ENCODE data around the gene PIK3C2A.
"Not testable (repeated sequence)": the region's sequence is repeated elsewhere in the genome, so short reads cannot be mapped to it uniquely, and the experiment has no call there.

PIK3C2A gene, protein sequence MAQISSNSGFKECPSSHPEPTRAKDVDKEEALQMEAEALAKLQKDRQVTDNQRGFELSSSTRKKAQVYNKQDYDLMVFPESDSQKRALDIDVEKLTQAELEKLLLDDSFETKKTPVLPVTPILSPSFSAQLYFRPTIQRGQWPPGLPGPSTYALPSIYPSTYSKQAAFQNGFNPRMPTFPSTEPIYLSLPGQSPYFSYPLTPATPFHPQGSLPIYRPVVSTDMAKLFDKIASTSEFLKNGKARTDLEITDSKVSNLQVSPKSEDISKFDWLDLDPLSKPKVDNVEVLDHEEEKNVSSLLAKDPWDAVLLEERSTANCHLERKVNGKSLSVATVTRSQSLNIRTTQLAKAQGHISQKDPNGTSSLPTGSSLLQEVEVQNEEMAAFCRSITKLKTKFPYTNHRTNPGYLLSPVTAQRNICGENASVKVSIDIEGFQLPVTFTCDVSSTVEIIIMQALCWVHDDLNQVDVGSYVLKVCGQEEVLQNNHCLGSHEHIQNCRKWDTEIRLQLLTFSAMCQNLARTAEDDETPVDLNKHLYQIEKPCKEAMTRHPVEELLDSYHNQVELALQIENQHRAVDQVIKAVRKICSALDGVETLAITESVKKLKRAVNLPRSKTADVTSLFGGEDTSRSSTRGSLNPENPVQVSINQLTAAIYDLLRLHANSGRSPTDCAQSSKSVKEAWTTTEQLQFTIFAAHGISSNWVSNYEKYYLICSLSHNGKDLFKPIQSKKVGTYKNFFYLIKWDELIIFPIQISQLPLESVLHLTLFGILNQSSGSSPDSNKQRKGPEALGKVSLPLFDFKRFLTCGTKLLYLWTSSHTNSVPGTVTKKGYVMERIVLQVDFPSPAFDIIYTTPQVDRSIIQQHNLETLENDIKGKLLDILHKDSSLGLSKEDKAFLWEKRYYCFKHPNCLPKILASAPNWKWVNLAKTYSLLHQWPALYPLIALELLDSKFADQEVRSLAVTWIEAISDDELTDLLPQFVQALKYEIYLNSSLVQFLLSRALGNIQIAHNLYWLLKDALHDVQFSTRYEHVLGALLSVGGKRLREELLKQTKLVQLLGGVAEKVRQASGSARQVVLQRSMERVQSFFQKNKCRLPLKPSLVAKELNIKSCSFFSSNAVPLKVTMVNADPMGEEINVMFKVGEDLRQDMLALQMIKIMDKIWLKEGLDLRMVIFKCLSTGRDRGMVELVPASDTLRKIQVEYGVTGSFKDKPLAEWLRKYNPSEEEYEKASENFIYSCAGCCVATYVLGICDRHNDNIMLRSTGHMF (N-terminal part only)

DNA sequence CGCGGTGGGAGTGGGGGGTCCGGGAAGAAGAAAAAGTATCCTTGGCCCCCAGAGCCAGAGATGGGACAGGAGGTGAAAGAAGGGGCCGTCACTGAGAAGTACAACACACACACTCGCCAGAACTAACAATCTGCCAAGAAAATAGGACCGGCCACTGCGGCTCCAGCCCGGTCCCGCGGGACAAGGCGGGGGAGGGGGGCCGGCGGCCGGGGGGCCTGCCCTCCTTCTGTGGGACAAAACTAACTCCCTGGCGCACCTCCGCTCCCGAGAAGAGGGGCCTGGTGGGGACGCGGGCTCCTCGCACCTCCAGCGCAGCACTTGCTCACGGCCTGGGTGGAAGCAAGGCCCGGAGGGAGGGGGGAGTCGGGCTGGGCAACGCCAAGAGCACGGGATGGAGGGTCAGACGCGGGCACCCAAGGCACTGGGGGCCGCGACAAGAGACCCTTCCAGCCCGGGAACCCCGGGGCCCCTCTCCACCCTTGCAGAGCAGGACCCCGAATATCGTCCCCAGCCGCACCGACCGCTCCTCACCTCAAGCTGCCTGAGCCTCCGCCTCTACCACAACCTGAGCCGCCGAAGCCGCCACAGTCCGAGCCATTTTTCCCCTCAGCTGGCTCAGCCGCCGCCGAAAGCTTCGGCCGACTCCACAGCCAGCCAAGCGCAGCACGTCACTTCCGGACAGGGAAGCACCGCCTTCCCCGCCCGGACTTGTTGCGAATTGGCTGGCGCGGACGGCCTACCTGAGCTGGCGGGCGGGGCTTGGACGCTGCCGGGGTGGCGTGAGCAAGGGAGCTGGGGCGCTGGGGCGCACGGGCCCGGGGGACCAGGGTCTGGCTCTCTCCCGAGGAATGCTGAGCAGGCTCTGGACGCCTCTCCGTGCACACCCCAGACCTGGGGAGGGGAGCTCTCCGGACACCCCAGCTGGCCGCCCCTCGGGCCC is at the start of gene PIK3C2A:
Gene PIK3C2A, minus strand, starts transcription at position 670 of the 940 bp plus-strand sequence. CDS start 38,245 bp downstream, outside the sequence.
- peak; percentile 75 for DNase-seq (ENCODE audit: low read depth)

DNA sequence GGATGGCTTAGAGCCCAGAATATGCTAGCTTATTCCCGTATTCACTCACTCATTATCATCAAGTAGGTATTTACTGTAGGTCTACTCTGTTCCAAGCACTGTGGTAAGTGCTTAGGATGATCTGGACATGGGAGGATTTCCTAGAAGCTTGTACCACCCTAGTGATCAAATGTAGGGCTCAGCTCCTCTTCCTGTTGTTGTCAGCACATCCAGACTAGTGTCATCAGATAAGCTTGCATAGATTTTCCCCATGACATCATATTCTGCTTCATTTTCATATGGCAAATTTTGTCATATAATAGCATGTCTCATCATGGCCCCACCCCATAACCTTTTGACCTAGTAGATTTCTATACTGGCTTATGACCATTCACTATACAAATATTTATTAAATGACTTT is 49.4 kb upstream of the PIK3C2A start:
- peak; percentile 52 for DNase-seq (ENCODE audit: low read depth)

GRCh38 chr11:17256512-17256911 is 48.7 kb upstream of the PIK3C2A start:
- DNase-seq (ENCODE audit: low read depth) = peak; percentile 72

DNA sequence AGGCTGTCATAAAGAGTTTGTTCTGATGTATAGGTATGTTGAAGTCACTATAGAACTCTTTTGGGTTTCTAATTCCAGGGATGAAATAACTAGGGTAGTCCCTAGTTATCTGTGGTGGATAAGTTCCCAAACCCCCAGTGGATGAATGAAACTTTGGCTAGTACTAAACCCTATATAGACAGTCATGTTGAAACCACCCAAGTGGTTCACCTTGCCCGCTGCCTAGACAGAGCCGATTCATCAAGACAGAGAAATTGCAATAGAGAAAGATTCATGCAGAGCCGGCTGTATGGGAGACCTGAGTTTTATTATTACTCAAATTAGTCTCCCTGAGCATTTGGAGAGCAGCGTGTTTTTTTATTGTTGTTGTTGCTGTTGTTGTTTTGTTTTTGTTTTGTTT is 44.9 kb upstream of the PIK3C2A start:
- DNase-seq (ENCODE audit: low read depth) = no peak

DNA sequence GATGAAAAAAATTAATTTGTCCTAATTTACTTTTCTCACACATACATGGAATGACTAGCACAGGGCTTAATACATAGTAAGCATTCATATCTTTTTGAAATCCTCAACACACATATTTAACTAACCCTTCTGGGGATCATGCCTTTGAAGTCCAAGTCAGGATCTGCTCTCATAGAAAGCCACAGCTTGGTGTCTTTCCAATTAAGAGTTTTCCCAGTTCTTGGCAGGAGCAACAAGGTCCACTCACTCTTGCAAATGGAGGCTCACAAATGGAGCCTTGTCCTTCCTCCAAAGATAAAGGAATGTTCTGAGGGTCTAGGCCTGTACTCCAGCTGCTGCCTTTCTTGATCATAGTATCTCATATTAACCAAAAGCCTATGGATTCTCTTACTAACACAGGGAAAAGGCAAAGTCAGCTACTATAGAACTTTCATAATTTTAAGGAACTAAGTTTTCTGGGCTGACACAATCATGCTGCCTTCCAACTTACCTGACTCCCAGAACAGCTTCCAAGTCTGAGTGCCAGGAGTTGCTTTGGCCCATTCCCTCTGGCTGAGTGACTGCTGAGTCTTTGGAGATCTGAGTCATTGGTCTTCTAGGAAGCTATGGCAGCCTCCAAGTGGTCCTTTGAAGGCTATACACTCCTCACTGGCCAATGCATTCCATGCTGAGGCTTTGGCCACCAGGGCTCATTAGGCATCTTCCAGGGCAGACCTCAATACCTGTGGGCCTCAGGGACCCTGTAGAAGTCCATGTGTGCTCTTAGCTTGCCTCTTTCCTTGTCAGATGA is 43.0 kb upstream of the PIK3C2A start:
- no peak for DNase-seq (ENCODE audit: low read depth)

- DNase-seq (ENCODE audit: low read depth) = no peak
Measured at GRCh38 chr11:17244046-17244445, 36.3 kb upstream of the PIK3C2A start.

GRCh38 chr11:17242954-17243353 is 35.2 kb upstream of the PIK3C2A start:
- not testable (repeated sequence) for DNase-seq (ENCODE audit: low read depth)

- DNase-seq (ENCODE audit: low read depth) = no peak
Measured at GRCh38 chr11:17240780-17241179, 33.0 kb upstream of the PIK3C2A start.

DNA sequence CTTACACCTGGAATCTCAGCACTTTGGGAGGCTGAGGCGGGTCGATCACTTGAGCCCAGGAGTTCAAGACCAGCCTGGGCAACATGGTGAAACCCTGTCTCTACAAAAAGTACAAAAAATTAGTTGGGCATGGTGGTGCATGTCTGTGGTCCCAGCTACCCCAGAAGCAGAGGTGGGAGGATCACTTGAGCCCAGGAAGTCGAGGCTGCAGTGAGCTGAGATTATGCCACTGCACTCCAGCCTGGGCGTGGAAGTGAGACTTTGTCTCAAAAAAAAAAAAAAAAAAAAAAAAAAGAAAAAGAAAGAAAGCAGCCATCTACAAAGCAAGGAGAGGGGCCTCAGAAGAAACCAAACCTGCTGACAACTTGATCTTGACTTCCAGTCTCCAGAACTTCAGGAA is 32.1 kb upstream of the PIK3C2A start:
- not testable (repeated sequence) for DNase-seq (ENCODE audit: low read depth)

GRCh38 chr11:17238377-17238776 is 30.6 kb upstream of the PIK3C2A start:
- DNase-seq (ENCODE audit: low read depth) = no peak

DNA sequence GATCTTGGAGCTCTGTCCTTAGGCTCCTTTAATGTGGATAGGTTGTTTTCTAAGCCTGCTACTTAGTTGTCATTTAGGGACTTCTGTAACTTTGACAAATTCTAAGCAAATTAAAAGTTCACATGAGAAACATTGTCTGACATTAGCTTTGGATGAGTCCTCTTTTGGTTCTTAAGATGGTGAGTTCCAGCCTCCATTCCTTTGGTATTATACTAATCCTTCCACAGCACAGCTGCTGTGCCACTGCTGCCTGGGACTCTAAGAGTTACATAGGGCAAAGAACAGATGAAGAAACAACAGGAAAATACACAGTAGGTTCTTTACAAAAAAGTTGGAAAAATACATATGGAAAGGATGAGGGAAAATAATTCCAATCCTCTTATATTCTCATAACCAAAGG is 25.3 kb upstream of the PIK3C2A start:
- DNase-seq (ENCODE audit: low read depth) = no peak

- no peak for DNase-seq (ENCODE audit: low read depth)
Measured at GRCh38 chr11:17230867-17231851, 23.4 kb upstream of the PIK3C2A start.

- DNase-seq (ENCODE audit: low read depth) = no peak
Measured at GRCh38 chr11:17229481-17230152, 21.8 kb upstream of the PIK3C2A start.

- DNase-seq (ENCODE audit: low read depth) = not testable (repeated sequence)
Measured at GRCh38 chr11:17228186-17228925, 20.6 kb upstream of the PIK3C2A start.

DNA sequence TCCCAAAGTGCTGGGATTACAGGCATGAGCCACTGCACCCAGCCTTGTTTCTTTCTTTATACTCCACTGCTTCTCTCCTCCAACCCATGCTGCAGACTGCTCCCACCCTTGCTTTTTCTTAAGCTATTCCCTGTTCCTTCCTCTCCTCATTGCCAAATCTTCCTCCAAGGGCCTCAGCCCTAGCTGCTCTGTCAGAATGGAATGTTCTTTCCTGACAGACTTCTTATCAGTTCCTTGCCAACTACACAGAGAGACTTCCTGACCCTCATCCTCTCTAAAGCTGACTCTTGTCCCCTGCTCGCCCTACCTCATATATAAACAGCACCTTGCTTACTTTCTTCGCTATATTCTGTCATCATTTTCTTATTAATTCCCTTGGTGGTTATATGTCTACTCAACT is 16.9 kb upstream of the PIK3C2A start:
- no peak for DNase-seq (ENCODE audit: low read depth)

DNA sequence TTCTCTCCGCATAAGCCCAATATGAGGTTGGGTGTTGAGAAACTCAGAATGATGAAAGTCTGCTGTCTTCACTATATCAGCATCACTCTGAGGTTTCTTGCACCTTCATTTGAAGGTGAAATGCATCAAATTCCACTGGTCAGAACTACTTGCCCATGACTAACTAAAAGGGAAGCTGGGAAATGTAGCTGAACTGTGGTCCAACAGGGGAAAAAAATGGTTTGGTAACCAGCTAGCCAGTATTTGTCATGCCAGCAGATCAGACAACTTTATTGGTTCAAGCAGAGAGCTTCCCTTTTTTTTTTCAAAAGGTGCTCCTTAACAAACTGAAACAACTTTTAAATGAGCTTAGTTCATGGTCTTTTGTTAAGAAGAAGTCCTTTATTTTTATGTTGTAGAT is 14.2 kb upstream of the PIK3C2A start:
- DNase-seq (ENCODE audit: low read depth) = no peak

DNA sequence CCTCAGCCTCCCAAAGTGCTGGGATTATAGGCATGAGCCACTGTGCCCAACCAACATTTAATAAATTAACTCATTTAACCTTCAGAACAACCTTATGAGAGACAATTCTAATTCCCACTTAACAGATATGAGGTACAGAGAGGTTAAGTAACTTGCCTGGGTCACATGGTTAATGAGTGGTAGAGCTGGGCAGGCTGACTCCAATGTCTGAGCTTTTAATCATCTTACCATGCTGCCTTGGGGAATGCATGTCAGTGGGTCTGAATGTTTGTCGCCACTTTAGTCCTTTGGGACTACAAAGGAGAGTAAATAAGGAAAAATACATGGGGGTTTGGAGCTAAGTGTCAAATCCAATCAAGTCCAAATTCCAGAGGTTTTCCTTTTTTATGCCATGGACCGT is 11.2 kb upstream of the PIK3C2A start:
- DNase-seq (ENCODE audit: low read depth) = no peak

DNA sequence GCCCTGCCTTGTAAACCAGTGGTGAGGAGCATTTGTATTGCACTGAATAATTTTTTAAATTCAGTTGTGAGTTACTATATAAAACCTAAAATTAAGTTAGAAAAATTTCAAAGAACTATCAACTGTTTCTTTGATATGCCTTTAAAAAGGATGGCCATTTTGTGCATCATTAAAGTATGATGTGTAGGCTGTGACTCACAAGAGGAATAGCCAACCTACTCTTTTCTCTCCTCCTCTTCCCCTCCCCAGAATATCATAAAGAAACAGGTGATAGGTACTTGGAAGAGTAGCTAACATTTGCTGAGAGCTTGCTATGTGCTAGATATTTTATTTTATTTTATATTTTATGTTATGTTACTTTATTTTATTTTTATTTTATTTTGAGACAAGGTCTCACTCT is 10.6 kb upstream of the PIK3C2A start:
- DNase-seq (ENCODE audit: low read depth) = no peak

Data from HS-27A (cell line).